Measurements from ENCODE around the gene RBFOX2.

GRCh38 chr22:35818897-35819296 lies 209.7 kb downstream of the RBFOX2 start:
- TF ChIP-seq SP1 (IDR thresholded peaks at IDR 0.05; ENCODE audit: low read depth, low read length), result no peak
- TF ChIP-seq POLR2A (IDR thresholded peaks at IDR 0.05; ENCODE audit: low read depth, low read length), result no peak
- no peak for TF ChIP-seq TAF1 (IDR thresholded peaks at IDR 0.05; ENCODE audit: borderline replicate concordance, low read depth, low read length)
- no peak for TF ChIP-seq MAX (IDR thresholded peaks at IDR 0.05; ENCODE audit: low read depth, low read length)

All from GM12878 (cell line).